A673 (cell line): ENCODE data around the gene ATE1. TPM values are rescaled to one million over a fixed set of nuclear protein-coding genes. Genes with fewer than 3 reads are reported as not detected.

Experiments
- BruUV-seq: library from RNA; stranded (reverse); fragments of 400-500 nt; replicated peaks from 2 replicates; lab custom pipeline; 2021; lab: Mats Ljungman, UMichigan
- CTCF ChIA-PET: fragments of 300-600 bp; sonication (Branson Sonifier 250); formaldehyde crosslinking; loops from one replicate; lab custom pipeline; 2022; ENCODE audit warnings: antibody characterized with exemption; lab: Charles Lee
- POLR2A ChIA-PET: fragments of 300-600 bp; sonication (Branson Sonifier 250); formaldehyde crosslinking; loops from one replicate; lab custom pipeline; 2022; ENCODE audit warnings: antibody characterized with exemption; ENCODE audit not compliant: low non-redundant PET; lab: Charles Lee
- DNase-seq: peaks from one replicate; pipeline ENCODE4 v3.0.0-alpha.2; 2015; ENCODE audit warnings: low spot score
- H3K27ac ChIP-seq: fragments of 200-600 bp; sonication (generic); 2 replicates; pipeline ENCODE4 v1.5.1; 2016; ENCODE audit warnings: mixed run types, low read depth, mild to moderate bottlenecking, mixed read lengths, antibody characterized with exemption, low read length; ENCODE audit not compliant: poor library complexity, severe bottlenecking
- H3K27me3 ChIP-seq: fragments of 200-600 bp; sonication (generic); replicated peaks from 2 replicates; pipeline ENCODE4 v1.6.1; 2017; ENCODE audit warnings: mixed run types, low read depth, mild to moderate bottlenecking, mixed read lengths, antibody characterized with exemption, low read length; ENCODE audit not compliant: insufficient read depth, poor library complexity
- H3K36me3 ChIP-seq: fragments of 200-600 bp; sonication (generic); 2 replicates; pipeline ENCODE4 v1.6.1; 2016; ENCODE audit warnings: mixed run types, mild to moderate bottlenecking, mixed read lengths, antibody characterized with exemption, low read length; ENCODE audit not compliant: insufficient read depth, poor library complexity, severe bottlenecking
- H3K4me1 ChIP-seq: fragments of 200-600 bp; sonication (generic); 2 replicates; pipeline ENCODE4 v1.6.1; 2017; ENCODE audit warnings: mixed run types, mild to moderate bottlenecking, mixed read lengths, antibody characterized with exemption, low read length; ENCODE audit not compliant: insufficient read depth, poor library complexity, severe bottlenecking
- H3K4me3 ChIP-seq: fragments of 200-600 bp; sonication (generic); 2 replicates; pipeline ENCODE4 v1.5.1; 2016; ENCODE audit warnings: low read depth, mixed run types, mild to moderate bottlenecking, mixed read lengths, low read length; ENCODE audit not compliant: poor library complexity, severe bottlenecking
- H3K9me3 ChIP-seq: fragments of 200-600 bp; sonication (generic); 2 replicates; pipeline ENCODE4 v1.6.1; 2016; ENCODE audit warnings: mixed run types, low read depth, mild to moderate bottlenecking, mixed read lengths, antibody characterized with exemption, low read length; ENCODE audit not compliant: poor library complexity, severe bottlenecking
- EZH2 ChIP-seq: fragments of 200-600 bp; sonication (generic); IDR thresholded peaks from 2 replicates; pipeline ENCODE4 v1.6.1; 2017; ENCODE audit warnings: borderline replicate concordance, low read depth, mild to moderate bottlenecking, mixed read lengths, antibody characterized with exemption, low read length; ENCODE audit not compliant: poor library complexity, severe bottlenecking
- intact Hi-C: fragments of 100-400 bp; cut with micrococcal nuclease; formaldehyde crosslinking; loops from one replicate; pipeline ENCODE4 v1.10.0; 2022; ENCODE audit not compliant: unreplicated experiment
- total RNA-seq: library from RNA; stranded (reverse); gene quantifications from 2 replicates; pipeline ENCODE4 v1.2.3, GENCODE V29; 2021
- TF ChIP-seq, protein P1 (sequence below): fragments of 300-800, 200-600 bp; sonication (generic); conservative IDR thresholded peaks from 2 replicates; pipeline ENCODE4 v1.5.1; 2017; ENCODE audit warnings: low read depth, mild to moderate bottlenecking, antibody characterized with exemption, low read length, moderate library complexity, mixed read lengths

Gene ATE1
- total RNA-seq, 1 experiment from 2014 or later: 27.0 TPM

DNA sequence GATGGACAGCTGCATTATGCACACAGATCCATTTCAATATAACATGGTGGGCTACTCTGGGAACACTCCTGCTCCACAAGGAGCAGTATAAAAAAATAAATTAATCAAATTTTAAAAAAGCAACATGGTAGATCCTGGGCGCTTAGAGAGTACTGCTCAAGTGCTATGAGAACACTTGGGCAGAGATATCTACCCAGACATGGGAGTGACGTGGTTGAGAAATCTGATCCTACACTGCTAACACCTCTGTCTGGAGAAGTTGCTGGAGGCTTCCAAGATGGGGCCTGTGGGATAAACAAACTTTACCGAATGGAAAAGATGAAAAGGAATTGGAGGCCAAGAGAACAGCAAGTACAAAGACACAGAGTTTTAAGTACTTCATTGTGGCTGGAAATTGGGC lies 38.2 kb upstream of the ATE1 start:
- POLR2A ChIA-PET: no interaction called here
- no peaks in the 10 kb centered on the region for H3K27me3 ChIP-seq
- H3K4me1 ChIP-seq: no peaks in the 10 kb centered on the region
- no peak overlapping the region for H3K27ac ChIP-seq
- H3K36me3 ChIP-seq: peaks cover 62% of the 10 kb centered on the region
- DNase-seq: no peak
- no peak overlapping the region for H3K4me3 ChIP-seq
- no TSS peak for BruUV-seq
- H3K9me3 ChIP-seq: no peaks in the 10 kb centered on the region
- no peak for TF ChIP-seq EZH2
- TF ChIP-seq, protein P1, sequence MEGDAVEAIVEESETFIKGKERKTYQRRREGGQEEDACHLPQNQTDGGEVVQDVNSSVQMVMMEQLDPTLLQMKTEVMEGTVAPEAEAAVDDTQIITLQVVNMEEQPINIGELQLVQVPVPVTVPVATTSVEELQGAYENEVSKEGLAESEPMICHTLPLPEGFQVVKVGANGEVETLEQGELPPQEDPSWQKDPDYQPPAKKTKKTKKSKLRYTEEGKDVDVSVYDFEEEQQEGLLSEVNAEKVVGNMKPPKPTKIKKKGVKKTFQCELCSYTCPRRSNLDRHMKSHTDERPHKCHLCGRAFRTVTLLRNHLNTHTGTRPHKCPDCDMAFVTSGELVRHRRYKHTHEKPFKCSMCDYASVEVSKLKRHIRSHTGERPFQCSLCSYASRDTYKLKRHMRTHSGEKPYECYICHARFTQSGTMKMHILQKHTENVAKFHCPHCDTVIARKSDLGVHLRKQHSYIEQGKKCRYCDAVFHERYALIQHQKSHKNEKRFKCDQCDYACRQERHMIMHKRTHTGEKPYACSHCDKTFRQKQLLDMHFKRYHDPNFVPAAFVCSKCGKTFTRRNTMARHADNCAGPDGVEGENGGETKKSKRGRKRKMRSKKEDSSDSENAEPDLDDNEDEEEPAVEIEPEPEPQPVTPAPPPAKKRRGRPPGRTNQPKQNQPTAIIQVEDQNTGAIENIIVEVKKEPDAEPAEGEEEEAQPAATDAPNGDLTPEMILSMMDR: no peak
- intact Hi-C loops: no loop called here
- CTCF ChIA-PET: no interaction called here

DNA sequence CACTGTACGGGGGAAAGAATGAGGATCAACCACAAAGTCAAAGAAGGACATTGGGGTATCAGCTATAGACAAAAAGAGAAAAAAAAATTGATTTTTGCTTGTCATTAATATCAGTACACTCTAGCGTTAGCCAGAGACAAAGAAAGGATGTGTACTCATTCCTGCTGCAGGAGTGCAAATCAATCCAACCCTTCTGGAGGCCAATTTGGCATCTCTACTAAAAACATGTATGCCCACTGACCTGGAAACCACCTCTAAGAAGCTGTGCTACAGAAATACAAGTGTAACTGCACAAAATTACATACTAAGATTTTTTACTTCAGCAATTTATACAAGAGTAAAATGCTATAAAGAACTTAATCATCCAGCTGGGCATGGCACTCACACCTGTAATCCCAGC lies 33.6 kb upstream of the ATE1 start:
- TF ChIP-seq EZH2: no peak
- TF ChIP-seq, protein P1: no peak
- Histone ChIP-seq H3K27ac (no peak overlapping the region), H3K9me3 (no peaks in the 10 kb centered on the region), H3K27me3 (no peaks in the 10 kb centered on the region), H3K4me1 (no peaks in the 10 kb centered on the region), H3K36me3 (peaks cover 43% of the 10 kb centered on the region), H3K4me3 (no peak overlapping the region)
- no TSS peak for BruUV-seq
- POLR2A ChIA-PET: no interaction called here
- intact Hi-C loops: no loop called here
- no peak for DNase-seq
- CTCF ChIA-PET: no interaction called here

DNA sequence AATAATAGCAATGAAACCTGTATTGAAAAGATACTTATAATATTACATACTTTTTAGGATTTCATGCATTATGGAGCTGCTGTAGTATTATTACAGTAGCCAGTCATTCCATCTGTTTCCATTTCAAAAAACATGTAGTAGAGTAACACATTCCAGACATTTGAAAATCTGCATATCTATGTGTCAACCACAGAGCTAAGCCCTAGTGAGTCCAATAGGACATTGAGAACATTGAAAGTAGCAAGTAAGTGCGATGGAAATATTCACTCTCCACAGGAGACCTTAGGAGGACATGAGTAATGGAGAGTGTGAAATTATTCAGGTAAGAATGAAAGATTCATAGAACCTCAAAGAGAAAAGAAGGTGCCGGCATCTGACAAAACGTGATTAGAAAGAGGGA lies 31.8 kb upstream of the ATE1 start:
- Histone ChIP-seq H3K4me1 (no peaks in the 10 kb centered on the region), H3K36me3 (peaks cover 28% of the 10 kb centered on the region), H3K27ac (no peak overlapping the region), H3K4me3 (no peak overlapping the region), H3K9me3 (no peaks in the 10 kb centered on the region), H3K27me3 (no peaks in the 10 kb centered on the region)
- intact Hi-C loops: no loop called here
- CTCF ChIA-PET: no interaction called here
- POLR2A ChIA-PET: no interaction called here
- DNase-seq: no peak
- TF ChIP-seq, protein P1: no peak
- no TSS peak for BruUV-seq
